NOMO-1 treated with dmso at 0.1 percent for 144 hours (cell line): ENCODE results near the gene HSPG2.
"Not testable (repeated sequence)": the region's sequence is repeated elsewhere in the genome, so short reads cannot be mapped to it uniquely, and the experiment has no call there.

ENCODE experiments used
- DNase-seq: peaks from one replicate; lab custom pipeline; 2025; ENCODE audit not compliant: unreplicated experiment; lab: John Stamatoyannopoulos, UW

The HSPG2 gene

GRCh38 chr1:21937034-21937371 lies at the start of gene HSPG2:
Gene HSPG2, minus strand, starts transcription at chr1:21937310. Its CDS starts 93 bp downstream, at chr1:21937217.
- DNase-seq, result peak; percentile 46

- DNase-seq, result not testable (repeated sequence)
Measured at GRCh38 chr1:21986386-21986785, 49.3 kb upstream of the HSPG2 start.

DNA sequence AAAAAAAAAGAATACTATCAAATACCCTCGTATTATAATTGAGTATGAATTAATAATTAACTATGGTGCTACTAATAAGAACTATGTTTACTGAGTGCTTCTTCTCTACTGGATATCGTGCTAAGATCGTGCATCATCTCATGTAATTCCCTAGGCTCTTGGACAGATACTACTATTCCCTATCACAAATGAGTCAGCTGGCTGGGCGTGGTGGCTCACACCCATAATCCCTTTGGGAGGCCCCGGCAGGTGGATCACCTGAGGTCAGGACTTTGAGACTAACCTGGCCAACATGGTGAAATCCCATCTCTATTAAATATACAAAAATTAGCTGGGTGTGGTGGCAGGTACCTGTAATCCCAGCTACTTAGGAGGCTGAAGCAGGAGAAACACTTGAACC lies 48.8 kb upstream of the HSPG2 start:
- not testable (repeated sequence) for DNase-seq

GRCh38 chr1:21983539-21983938 lies 46.4 kb upstream of the HSPG2 start:
- not testable (repeated sequence) for DNase-seq

GRCh38 chr1:21982122-21982521 lies 45.0 kb upstream of the HSPG2 start:
- DNase-seq, result not testable (repeated sequence)

GRCh38 chr1:21981253-21981652 lies 44.1 kb upstream of the HSPG2 start:
- not testable (repeated sequence) for DNase-seq

DNA sequence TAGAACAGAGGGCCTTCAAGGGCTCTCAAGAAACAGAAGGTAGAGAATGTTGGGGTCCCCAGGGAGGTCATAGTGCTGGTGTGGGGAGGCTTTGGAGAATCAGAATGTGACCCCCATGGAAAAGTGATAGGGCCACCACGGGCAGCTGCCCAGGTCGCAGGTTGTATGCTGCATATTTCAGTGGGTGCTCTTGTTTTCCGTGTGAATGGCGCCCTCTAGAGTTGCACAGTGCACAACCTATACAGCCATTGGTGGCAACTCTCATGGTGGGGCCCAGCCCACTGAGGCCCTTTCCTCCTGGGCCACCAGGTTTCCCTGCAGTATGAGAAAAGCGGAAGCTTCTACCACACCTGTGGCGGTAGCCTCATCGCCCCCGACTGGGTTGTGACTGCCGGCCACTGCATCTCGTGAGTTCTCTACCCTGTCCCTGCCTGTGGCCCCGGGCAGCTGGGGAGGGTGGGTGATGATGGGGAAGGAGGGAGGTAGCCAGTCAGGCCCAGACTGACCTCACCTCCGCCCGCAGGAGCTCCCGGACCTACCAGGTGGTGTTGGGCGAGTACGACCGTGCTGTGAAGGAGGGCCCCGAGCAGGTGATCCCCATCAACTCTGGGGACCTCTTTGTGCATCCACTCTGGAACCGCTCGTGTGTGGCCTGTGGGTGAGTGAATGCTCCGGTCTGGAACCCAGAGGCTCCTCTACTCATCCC lies 43.6 kb upstream of the HSPG2 start:
- not testable (repeated sequence) for DNase-seq

GRCh38 chr1:21978209-21978608 lies 41.1 kb upstream of the HSPG2 start:
- not testable (repeated sequence) for DNase-seq

DNA sequence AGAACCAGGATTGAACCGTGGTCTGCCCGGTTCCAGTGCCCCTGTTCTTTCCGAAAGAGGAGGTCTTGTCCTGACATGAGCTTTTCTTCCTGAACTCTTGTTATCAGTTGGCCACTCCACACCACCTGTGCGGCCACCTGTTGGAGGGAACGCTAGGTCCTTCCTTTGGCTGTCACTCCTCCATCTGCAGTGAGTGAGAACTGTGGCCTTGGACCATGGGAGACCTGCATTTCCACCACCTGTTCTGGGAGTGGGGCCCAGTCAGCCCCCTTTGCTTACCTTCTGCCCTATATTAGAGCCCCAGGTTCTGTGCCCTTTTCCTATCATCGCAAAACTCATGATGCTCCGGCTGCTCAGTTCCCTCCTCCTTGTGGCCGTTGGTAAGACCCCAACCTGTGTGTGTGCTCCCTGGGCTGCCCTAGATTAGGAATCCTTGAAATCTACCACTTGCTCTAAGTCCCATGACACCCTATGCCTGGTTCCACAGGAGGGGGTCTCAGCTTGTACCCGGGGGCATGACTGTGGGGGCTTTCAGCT lies 39.7 kb upstream of the HSPG2 start, which contains the start of gene CELA3B:
Gene CELA3B, plus strand, starts transcription at position 320 of the 537 bp plus-strand sequence. Its CDS starts 18 bp downstream, at position 338.
- not testable (repeated sequence) for DNase-seq

DNA sequence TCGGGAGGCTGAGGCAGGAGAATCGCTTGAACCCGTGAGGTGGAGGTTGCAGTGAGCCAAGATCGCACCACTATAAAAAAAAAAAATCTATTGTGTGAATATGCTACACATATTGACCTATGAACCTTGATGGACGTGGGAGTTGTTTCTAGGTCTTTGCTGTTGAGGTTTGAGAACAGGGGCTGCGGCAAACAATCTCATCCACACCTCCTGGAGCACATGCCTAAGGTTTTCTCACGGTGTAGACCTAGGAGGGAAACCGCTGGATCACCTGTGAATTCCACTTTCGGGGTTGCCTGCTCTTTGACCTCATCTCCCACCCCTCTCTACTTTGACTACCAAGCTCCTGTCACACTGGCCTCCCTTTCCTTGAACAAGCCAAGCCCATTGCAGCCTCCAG lies 38.2 kb upstream of the HSPG2 start:
- not testable (repeated sequence) for DNase-seq

- not testable (repeated sequence) for DNase-seq
Measured at GRCh38 chr1:21974699-21975098, 37.6 kb upstream of the HSPG2 start.

- DNase-seq, result not testable (repeated sequence)
Measured at GRCh38 chr1:21973948-21974347, 36.8 kb upstream of the HSPG2 start.

GRCh38 chr1:21972973-21973441 lies 35.9 kb upstream of the HSPG2 start:
- not testable (repeated sequence) for DNase-seq

GRCh38 chr1:21970523-21970922 lies 33.4 kb upstream of the HSPG2 start:
- not testable (repeated sequence) for DNase-seq

DNA sequence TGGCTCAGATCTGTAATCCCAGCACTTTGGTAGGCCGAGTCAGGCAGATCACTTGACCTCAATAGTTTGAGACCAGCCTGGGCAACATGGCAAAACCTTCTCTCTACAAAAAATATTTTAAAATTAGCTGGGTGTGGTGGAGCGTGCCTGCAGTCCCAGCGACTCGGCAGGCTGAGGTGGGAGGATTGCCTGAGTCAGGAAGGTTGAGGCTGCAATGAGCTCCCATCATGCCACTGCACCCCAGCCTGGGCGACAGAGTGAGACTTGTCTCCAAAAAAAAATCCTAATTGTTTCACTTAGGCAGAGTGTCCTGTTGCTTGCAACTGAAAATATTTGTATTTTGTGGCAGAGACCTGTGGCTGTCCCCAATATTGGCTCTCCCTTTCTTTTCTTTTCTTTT lies 32.0 kb upstream of the HSPG2 start:
- not testable (repeated sequence) for DNase-seq

- DNase-seq, result not testable (repeated sequence)
Measured at GRCh38 chr1:21967216-21967615, 30.1 kb upstream of the HSPG2 start.

GRCh38 chr1:21966247-21967000 lies 29.3 kb upstream of the HSPG2 start:
- DNase-seq, result no peak

DNA sequence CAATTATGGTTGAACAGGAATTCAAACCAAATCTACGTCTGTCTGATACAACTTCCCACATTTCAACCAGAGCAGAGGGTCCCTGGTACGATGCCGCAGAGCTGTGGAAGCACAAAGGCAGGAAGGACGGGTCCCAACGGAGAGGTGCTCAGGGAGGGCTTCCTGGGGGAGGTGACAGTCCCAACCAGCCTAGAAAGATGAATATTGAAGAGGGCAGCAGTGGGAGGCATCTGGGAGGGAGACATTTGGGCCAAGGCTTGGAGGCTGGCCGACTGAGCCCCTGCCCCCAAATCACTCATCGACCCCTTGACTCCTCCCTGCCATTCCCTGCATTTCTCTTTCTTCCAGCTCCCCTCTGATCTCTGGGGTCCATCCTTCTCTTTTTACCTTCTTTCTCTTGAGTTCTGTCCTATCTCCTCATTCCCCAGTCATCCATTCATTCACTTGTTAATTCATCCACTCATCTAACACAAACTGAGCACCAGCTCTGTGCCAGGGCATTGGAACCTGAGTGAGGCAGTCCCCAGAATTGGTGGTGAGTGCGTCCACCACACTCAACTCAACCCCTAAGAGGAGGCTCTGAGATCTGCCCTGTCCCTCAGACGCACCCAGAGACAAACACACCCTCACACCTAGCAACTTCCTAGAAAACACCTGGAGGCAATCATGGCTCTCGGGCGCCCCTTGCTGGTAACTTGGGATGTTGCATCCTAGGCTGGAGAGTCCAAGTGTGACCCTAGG lies 26.5 kb upstream of the HSPG2 start:
- DNase-seq, result peak; percentile 63

DNA sequence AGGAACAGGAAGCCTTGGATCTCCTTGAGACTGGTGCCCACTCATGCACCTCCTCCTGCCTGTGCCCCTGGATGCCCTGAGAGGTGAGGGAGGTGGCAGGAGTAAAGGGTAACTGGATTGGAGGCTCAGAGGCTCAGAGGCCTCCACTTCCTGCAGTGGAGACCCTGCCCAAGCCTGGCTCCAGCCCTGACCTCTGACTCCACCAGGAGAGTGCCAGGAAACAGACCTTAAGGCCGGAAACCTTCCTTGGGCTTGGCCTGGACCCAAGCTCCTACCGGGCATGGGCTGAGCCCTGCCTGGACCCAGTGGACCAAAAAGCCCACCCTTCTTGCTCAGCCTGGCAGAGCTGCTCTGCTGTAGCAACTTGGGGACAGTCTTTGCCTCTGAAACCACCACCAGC lies 24.7 kb upstream of the HSPG2 start:
- no peak for DNase-seq

GRCh38 chr1:21961337-21961736 lies 24.2 kb upstream of the HSPG2 start:
- no peak for DNase-seq
